Activated CD4-positive, alpha-beta T cell treated with anti-CD3 and anti-CD28 coated beads, Interleukin-2, amount 50 U/mL, for 4 hours (primary cell): ENCODE results near the gene MIER1.
A peak's percentile ranks its signal among the peaks of the same experiment; 100 is the strongest.
"Not testable (repeated sequence)": the region's sequence is repeated elsewhere in the genome, so short reads cannot be mapped to it uniquely, and the experiment has no call there.

ENCODE experiments used
- DNase-seq, 2 experiments: peaks; one replicate each; pipeline ENCODE4 v3.0.0-alpha.2; 2020

Gene MIER1

GRCh38 chr1:66940981-66941380 is 16.2 kb downstream of the MIER1 start:
- DNase-seq = no peak

GRCh38 chr1:66943361-66943969 is 18.7 kb downstream of the MIER1 start:
- DNase-seq = no peak

- no peak for DNase-seq
Measured at GRCh38 chr1:66944330-66945274, 19.8 kb downstream of the MIER1 start.

- no peak for DNase-seq
Measured at GRCh38 chr1:66945316-66945715, 20.5 kb downstream of the MIER1 start.

GRCh38 chr1:66947267-66947666 is 22.5 kb downstream of the MIER1 start:
- no peak for DNase-seq

GRCh38 chr1:66951513-66951912 is 26.7 kb downstream of the MIER1 start:
- no peak for DNase-seq

- DNase-seq = no peak
Measured at GRCh38 chr1:66954208-66954607, 29.4 kb downstream of the MIER1 start.

GRCh38 chr1:66957938-66958337 is 33.1 kb downstream of the MIER1 start:
- DNase-seq = no peak

- DNase-seq = not testable (repeated sequence)
Measured at GRCh38 chr1:66966188-66966873, 41.5 kb downstream of the MIER1 start.

- no peak for DNase-seq
Measured at GRCh38 chr1:66968574-66968973, 43.8 kb downstream of the MIER1 start.

GRCh38 chr1:66978201-66978600 is 53.4 kb downstream of the MIER1 start:
- no peak for DNase-seq

GRCh38 chr1:66979621-66980020 is 54.8 kb downstream of the MIER1 start:
- not testable (repeated sequence) for DNase-seq

- no peak for DNase-seq
Measured at GRCh38 chr1:66980745-66981367, 56.1 kb downstream of the MIER1 start.

- peak; percentile 38 to 44 for DNase-seq
Measured at GRCh38 chr1:66981679-66982078, 56.9 kb downstream of the MIER1 start.

- no peak for DNase-seq
Measured at GRCh38 chr1:66982561-66983260, 57.9 kb downstream of the MIER1 start.

GRCh38 chr1:66984491-66984890 is 59.7 kb downstream of the MIER1 start:
- no peak for DNase-seq

GRCh38 chr1:66985835-66986234 is 61.0 kb downstream of the MIER1 start:
- no peak for DNase-seq

- DNase-seq = no peak
Measured at GRCh38 chr1:66993076-66993475, 68.3 kb downstream of the MIER1 start.

- DNase-seq = peak; percentile 54 to 62
Measured at GRCh38 chr1:66996018-66996682, 71.4 kb downstream of the MIER1 start.

GRCh38 chr1:66998972-66999371 is 74.2 kb downstream of the MIER1 start:
- no peak for DNase-seq

GRCh38 chr1:66999640-67000400 is 75.0 kb downstream of the MIER1 start:
- no peak for DNase-seq
